Natural killer cell (primary cell): ENCODE data around the gene CCDC12. TPM values are rescaled to one million over a fixed set of nuclear protein-coding genes. Genes with fewer than 3 reads are reported as not detected.
A peak's percentile ranks its signal among the peaks of the same experiment; 100 is the strongest.

Experiments
- ATAC-seq, 3 donors: fragments of 150-1000 bp in 2 of 3; fragments of 200-7000 bp in 1 of 3; cut with Tn5 transposase; 1 replicate in 1 of 3; 2 replicates in 2 of 3; pipeline ENCODE4 v1.10.0; 2021; ENCODE audit warnings: mild to moderate bottlenecking in 2 of 3, moderate library complexity in 2 of 3
- DNase-seq, 2 donors: peaks; one replicate each; pipeline versions ENCODE4 v3.0.0 to v3.0.0-alpha.2; 2013 to 2021; ENCODE audit warnings: mixed read lengths in 1 of 2
- H3K27ac ChIP-seq: one replicate; pipeline ENCODE4 v1.5.1; 2013; ENCODE audit warnings: mild to moderate bottlenecking, low read length
- H3K27me3 ChIP-seq: one replicate; pipeline ENCODE4 v1.6.1; 2013; ENCODE audit warnings: low read length; ENCODE audit not compliant: control insufficient read depth, insufficient read depth
- H3K36me3 ChIP-seq: one replicate; pipeline ENCODE4 v1.6.1; 2013; ENCODE audit warnings: low read length; ENCODE audit not compliant: control insufficient read depth, insufficient read depth
- H3K4me1 ChIP-seq: one replicate; pipeline ENCODE4 v1.6.1; 2013; ENCODE audit warnings: low read length; ENCODE audit not compliant: control insufficient read depth, insufficient read depth
- H3K4me3 ChIP-seq: one replicate; pipeline ENCODE4 v1.5.1; 2013; ENCODE audit warnings: low read length
- H3K9me3 ChIP-seq: one replicate; pipeline ENCODE4 v1.6.1; 2013; ENCODE audit warnings: low read length; ENCODE audit not compliant: control insufficient read depth, insufficient read depth
- H3K27ac Mint-ChIP-seq, 2 donors: one replicate each; pipeline ENCODE4 v1.8.0; 2022; ENCODE audit warnings: mild to moderate bottlenecking in 2 of 2, mixed read lengths in 2 of 2, moderate library complexity in 1 of 2
- H3K27me3 Mint-ChIP-seq, 2 donors: one replicate each; pipeline ENCODE4 v1.8.0; 2022; ENCODE audit warnings: low read depth in 2 of 2, mixed read lengths in 2 of 2
- H3K36me3 Mint-ChIP-seq: one replicate; pipeline ENCODE4 v1.8.0; 2022; ENCODE audit warnings: mixed read lengths
- H3K4me1 Mint-ChIP-seq, 2 donors: one replicate each; pipeline ENCODE4 v1.8.0; 2022; ENCODE audit warnings: mixed read lengths in 2 of 2
- H3K4me3 Mint-ChIP-seq: one replicate; pipeline ENCODE4 v1.8.0; 2022; ENCODE audit warnings: mild to moderate bottlenecking, moderate library complexity, mixed read lengths
- H3K9me3 Mint-ChIP-seq, 2 donors: one replicate each; pipeline ENCODE4 v1.8.0; 2022; ENCODE audit warnings: mixed read lengths in 2 of 2
- CTCF ChIP-seq: fragments of 200-600 bp; IDR thresholded peaks from one replicate; pipeline ENCODE4 v1.8.0; 2022; ENCODE audit warnings: antibody characterized with exemption
- WGBS: methylation state at CpG from one replicate; pipeline ENCODE4 v1.1.7; 2013; ENCODE audit warnings: missing lambda C conversion rate; ENCODE audit not compliant: insufficient coverage; 5-methylcytosine and 5-hydroxymethylcytosine counted together
- intact Hi-C: fragments of 100-400 bp; cut with micrococcal nuclease; formaldehyde crosslinking; loops from one replicate; pipeline ENCODE4 v1.14.2; 2022
- total RNA-seq, 4 donors: library from RNA; stranded (reverse); fragments of 120-200 nt in 1 of 4; gene quantifications; one replicate each; pipeline versions ENCODE4 v1.2.3 to v1.2.4, GENCODE V29; 2013 to 2022

The CCDC12 gene
- total RNA-seq, 3 donors from 2014 or later (not counting 1 experiment from before 2014, with no cell fraction given): 104 to 114 (median 111) TPM

- Histone ChIP-seq H3K36me3 (no peaks in the 10 kb centered on the region), H3K4me1 (peaks cover 98% of the 10 kb centered on the region), H3K27ac (peak overlapping the region; percentile 98), H3K4me3 (no peak overlapping the region), H3K27me3 (no peaks in the 10 kb centered on the region), H3K9me3 (no peaks in the 10 kb centered on the region)
- 25% methylated on average over 6 of the region's 6 CpGs for WGBS
- Mint-ChIP-seq H3K4me3 (peak overlapping the region; percentile 92), H3K36me3 (no peaks in the 10 kb centered on the region), H3K4me1 (peaks cover 92 to 95% of the 10 kb centered on the region in 2 donors), H3K27me3 (no peaks in the 10 kb centered on the region), H3K9me3 (no peaks in the 10 kb centered on the region), H3K27ac (peak overlapping the region; percentile 96 to 99)
- no peak for TF ChIP-seq CTCF
- ATAC-seq (peak; percentile 17 to 45 (median 19)), DNase-seq (peak in 1 of 2 donors; percentile 45)
- intact Hi-C loops: loop anchor here (1.0 to 5.0 kb wide), 2 partner anchors 7 to 88 kb away; no protein-coding TSS in a partner anchor
Measured at GRCh38 chr3:46948830-46949671, 27.5 kb downstream of the CCDC12 start.

DNA sequence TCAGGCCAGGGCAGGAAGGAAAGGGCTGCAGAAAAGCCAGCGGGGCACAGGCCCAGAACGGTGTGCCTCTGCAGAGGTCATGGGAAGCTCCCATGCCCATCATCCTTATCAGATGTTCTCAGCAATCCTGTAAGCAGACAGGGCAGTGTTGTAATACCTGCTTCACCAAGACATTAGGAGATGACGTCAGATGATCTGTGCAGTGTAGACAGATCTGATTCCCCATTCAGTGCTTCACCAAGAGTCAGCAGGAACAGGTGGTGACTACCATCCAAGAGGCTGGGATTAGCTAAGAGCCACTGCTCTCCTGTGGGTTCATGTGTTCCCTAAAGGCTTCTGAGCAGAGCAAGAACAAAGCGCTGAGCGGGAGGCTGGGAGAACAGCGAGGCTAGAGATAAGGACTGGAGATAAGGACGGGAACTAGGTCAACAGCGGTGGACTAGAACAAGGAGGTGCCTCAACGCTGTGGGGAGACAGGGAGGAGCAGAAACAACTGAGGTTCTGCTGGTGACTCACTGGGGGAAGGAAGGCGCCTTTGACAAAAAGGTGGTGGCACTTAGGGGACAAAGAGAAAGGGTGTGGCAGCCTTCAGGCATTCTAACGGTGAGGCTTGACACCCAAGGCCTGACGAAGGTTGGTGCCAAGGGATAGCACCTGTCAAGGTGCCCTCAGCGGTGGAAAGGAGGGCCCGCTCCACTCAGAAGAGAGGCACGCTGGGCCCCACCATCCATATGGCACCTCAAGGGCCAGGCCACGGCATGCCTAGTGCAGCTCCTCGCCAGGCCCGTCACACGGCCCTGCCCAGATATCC lies 28.4 kb downstream of the CCDC12 start:
- Mint-ChIP-seq H3K4me3 (peak overlapping the region; percentile 92), H3K36me3 (no peaks in the 10 kb centered on the region), H3K9me3 (no peaks in the 10 kb centered on the region), H3K4me1 (peaks cover 90 to 92% of the 10 kb centered on the region in 2 donors), H3K27me3 (no peaks in the 10 kb centered on the region), H3K27ac (peak overlapping the region; percentile 96 to 99)
- DNase-seq (peak; percentile 66 to 87), ATAC-seq (peak; percentile 58 to 76 (median 66))
- Histone ChIP-seq H3K27me3 (no peaks in the 10 kb centered on the region), H3K36me3 (no peaks in the 10 kb centered on the region), H3K9me3 (no peaks in the 10 kb centered on the region), H3K4me3 (peak overlapping the region; percentile 17), H3K27ac (peak overlapping the region; percentile 98), H3K4me1 (peaks cover 98% of the 10 kb centered on the region)
- no peak for TF ChIP-seq CTCF
- intact Hi-C loops: loop anchor here (1.0 to 5.0 kb wide), 3 partner anchors 8 to 89 kb away; partner anchors contain the start of gene CCDC12
- WGBS: 26% methylated on average over 19 of the region's 19 CpGs

- Mint-ChIP-seq H3K36me3 (no peaks in the 10 kb centered on the region), H3K27me3 (no peaks in the 10 kb centered on the region), H3K4me3 (peak overlapping the region; percentile 92), H3K27ac (peak overlapping the region; percentile 96 to 99), H3K9me3 (no peaks in the 10 kb centered on the region), H3K4me1 (peaks cover 89 to 92% of the 10 kb centered on the region in 2 donors)
- 22% methylated on average over 4 of the region's 4 CpGs for WGBS
- intact Hi-C loops: loop anchor here (1.0 to 5.0 kb wide), 2 partner anchors 29 to 90 kb away; partner anchors contain the start of gene CCDC12
- peaks cover 98% of the 10 kb centered on the region for H3K4me1 ChIP-seq
- H3K27ac ChIP-seq: peak overlapping the region; percentile 98
- peaks cover 3% of the 10 kb centered on the region for H3K36me3 ChIP-seq
- H3K4me3 ChIP-seq: peak overlapping the region; percentile 17
- no peak for TF ChIP-seq CTCF
- ATAC-seq (peak; percentile 34 to 61 (median 59)), DNase-seq (peak in 1 of 2 donors; percentile 68)
- H3K27me3 ChIP-seq: no peaks in the 10 kb centered on the region
- H3K9me3 ChIP-seq: no peaks in the 10 kb centered on the region
Measured at GRCh38 chr3:46947546-46947901, 29.0 kb downstream of the CCDC12 start.
